ENCODE measurements around the gene CDC123.
A peak's percentile ranks its signal among the peaks of the same experiment; 100 is the strongest.
"Not testable (repeated sequence)": the region's sequence is repeated elsewhere in the genome, so short reads cannot be mapped to it uniquely, and the experiment has no call there.

CDC123 gene

GRCh38 chr10:12237265-12238220 is 41.6 kb downstream of the CDC123 start:
- DNase-seq, result no peak

- no peak for DNase-seq
Observed at GRCh38 chr10:12238821-12239220, 42.8 kb downstream of the CDC123 start.

- DNase-seq, result no peak
Observed at GRCh38 chr10:12241810-12242529, 46.0 kb downstream of the CDC123 start.

- no peak for DNase-seq
Observed at GRCh38 chr10:12243864-12244620, 48.1 kb downstream of the CDC123 start.

GRCh38 chr10:12250181-12250580 is 54.2 kb downstream of the CDC123 start:
- DNase-seq, result no peak

- not testable (repeated sequence) for DNase-seq
Observed at GRCh38 chr10:12250702-12251101, 54.7 kb downstream of the CDC123 start.

- no peak for DNase-seq
Observed at GRCh38 chr10:12251581-12251980, 55.6 kb downstream of the CDC123 start.

- DNase-seq, result no peak
Observed at GRCh38 chr10:12252882-12253546, 57.0 kb downstream of the CDC123 start.

- DNase-seq, result no peak
Observed at GRCh38 chr10:12255048-12255447, 59.1 kb downstream of the CDC123 start.

GRCh38 chr10:12259988-12260387 is 64.0 kb downstream of the CDC123 start:
- DNase-seq, result no peak

GRCh38 chr10:12262278-12262981 is 66.4 kb downstream of the CDC123 start:
- DNase-seq, result no peak

- peak; percentile 45 for DNase-seq
Observed at GRCh38 chr10:12264204-12264940, 68.4 kb downstream of the CDC123 start.

- DNase-seq, result no peak
Observed at GRCh38 chr10:12269056-12269455, 73.1 kb downstream of the CDC123 start.

- DNase-seq, result no peak
Observed at GRCh38 chr10:12271210-12271540, 75.2 kb downstream of the CDC123 start.

GRCh38 chr10:12277862-12278261 is 81.9 kb downstream of the CDC123 start:
- DNase-seq, result not testable (repeated sequence)

- no peak for DNase-seq
Observed at GRCh38 chr10:12279281-12279680, 83.3 kb downstream of the CDC123 start.

GRCh38 chr10:12287772-12288171 is 91.8 kb downstream of the CDC123 start:
- DNase-seq, result no peak

GRCh38 chr10:12297784-12298183 is 101.8 kb downstream of the CDC123 start:
- DNase-seq, result not testable (repeated sequence)

GRCh38 chr10:12299222-12299965 is 103.4 kb downstream of the CDC123 start:
- DNase-seq, result no peak
